A549 (cell line): ENCODE data around the gene FBXO31.

Experiments
- CBX8 ChIP-seq: fragments of 200-600 bp; sonication (generic); IDR thresholded peaks from 2 replicates; pipeline ENCODE4 v1.6.1; 2016
- EP300 ChIP-seq, 2 experiments: fragments of >200 bp; sonication (Bioruptor Twin); formaldehyde crosslinking; IDR thresholded peaks; 2 replicates in 1 of 2; 3 replicates in 1 of 2; pipeline ENCODE4 v1.6.1; 2016 to 2017
- FOXS1 ChIP-seq: fragments of 250-450 bp; sonication (Bioruptor Pico); IDR thresholded peaks from 2 replicates; pipeline ENCODE4 v1.5.0; 2020; ENCODE audit warnings: mild to moderate bottlenecking, moderate library complexity
- HDAC2 ChIP-seq: fragments of 200-600 bp; sonication (generic); IDR thresholded peaks from 2 replicates; pipeline ENCODE4 v1.6.1; 2016
- KDM1A ChIP-seq: fragments of 200-600 bp; sonication (generic); IDR thresholded peaks from 2 replicates; pipeline ENCODE4 v1.6.1; 2016; ENCODE audit warnings: low read depth, mild to moderate bottlenecking
- MAFK ChIP-seq: fragments of 450-650 bp; IDR thresholded peaks from 2 replicates; pipeline ENCODE4 v1.6.1; 2014; ENCODE audit not compliant: partially characterized antibody
- NR3C1 ChIP-seq: fragments of >200 bp; sonication (Bioruptor Twin); formaldehyde crosslinking; IDR thresholded peaks from 3 replicates; pipeline ENCODE4 v1.6.1; 2017
- TP53 ChIP-seq: fragments of 250-450 bp; sonication (Bioruptor Pico); IDR thresholded peaks from 2 replicates; pipeline ENCODE4 v1.5.0; 2021; ENCODE audit warnings: mild to moderate bottlenecking, moderate library complexity
- ZNF302 ChIP-seq: fragments of 250-450 bp; sonication (Bioruptor Pico); IDR thresholded peaks from 2 replicates; pipeline ENCODE4 v1.9.0; 2021; ENCODE audit warnings: inconsistent platforms, mild to moderate bottlenecking, moderate library complexity
- TF ChIP-seq, protein P1 (sequence below): fragments of >200 bp; sonication (Bioruptor Twin); formaldehyde crosslinking; IDR thresholded peaks from 3 replicates; pipeline ENCODE4 v1.5.1; 2016
- TF ChIP-seq, protein P2 (sequence below): IDR thresholded peaks from 2 replicates; pipeline ENCODE4 v1.6.1; 2012; ENCODE audit warnings: low read depth, borderline replicate concordance
- TF ChIP-seq, protein P3 (sequence below): IDR thresholded peaks from 2 replicates; pipeline ENCODE4 v1.6.1; 2012
- TF ChIP-seq, protein P4 (sequence below): fragments of 200-600 bp; sonication (generic); IDR thresholded peaks from 2 replicates; pipeline ENCODE4 v1.6.1; 2016; ENCODE audit warnings: antibody characterized with exemption, mild to moderate bottlenecking, moderate library complexity

DNA sequence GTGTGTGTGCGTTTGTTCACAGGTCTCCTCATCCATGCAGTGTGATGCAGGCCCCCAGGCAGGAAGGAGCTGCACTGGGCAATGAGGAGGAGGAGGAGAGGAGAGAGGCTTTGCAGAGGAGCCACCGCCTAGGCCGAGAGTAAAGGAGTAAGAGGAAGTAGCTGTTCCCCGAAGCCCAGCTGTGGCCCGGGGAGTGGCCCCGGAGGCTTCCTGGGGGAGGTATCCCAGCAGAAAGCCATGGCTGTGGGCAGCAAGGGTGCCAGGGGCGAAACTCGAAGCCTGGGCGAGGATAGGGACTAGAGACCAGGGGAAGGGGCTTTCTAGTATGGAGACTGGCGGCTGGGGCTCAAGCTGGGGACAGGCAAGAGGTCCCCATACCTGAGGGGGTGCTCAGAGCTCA lies 78.6 kb downstream of the FBXO31 start:
- TF ChIP-seq MAFK, result no peak
- no peak for TF ChIP-seq EP300 (IDR thresholded peaks at IDR 0.05)
- TF ChIP-seq, protein P1, sequence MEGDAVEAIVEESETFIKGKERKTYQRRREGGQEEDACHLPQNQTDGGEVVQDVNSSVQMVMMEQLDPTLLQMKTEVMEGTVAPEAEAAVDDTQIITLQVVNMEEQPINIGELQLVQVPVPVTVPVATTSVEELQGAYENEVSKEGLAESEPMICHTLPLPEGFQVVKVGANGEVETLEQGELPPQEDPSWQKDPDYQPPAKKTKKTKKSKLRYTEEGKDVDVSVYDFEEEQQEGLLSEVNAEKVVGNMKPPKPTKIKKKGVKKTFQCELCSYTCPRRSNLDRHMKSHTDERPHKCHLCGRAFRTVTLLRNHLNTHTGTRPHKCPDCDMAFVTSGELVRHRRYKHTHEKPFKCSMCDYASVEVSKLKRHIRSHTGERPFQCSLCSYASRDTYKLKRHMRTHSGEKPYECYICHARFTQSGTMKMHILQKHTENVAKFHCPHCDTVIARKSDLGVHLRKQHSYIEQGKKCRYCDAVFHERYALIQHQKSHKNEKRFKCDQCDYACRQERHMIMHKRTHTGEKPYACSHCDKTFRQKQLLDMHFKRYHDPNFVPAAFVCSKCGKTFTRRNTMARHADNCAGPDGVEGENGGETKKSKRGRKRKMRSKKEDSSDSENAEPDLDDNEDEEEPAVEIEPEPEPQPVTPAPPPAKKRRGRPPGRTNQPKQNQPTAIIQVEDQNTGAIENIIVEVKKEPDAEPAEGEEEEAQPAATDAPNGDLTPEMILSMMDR, result no peak
- no peak for TF ChIP-seq KDM1A
- TF ChIP-seq, protein P2, sequence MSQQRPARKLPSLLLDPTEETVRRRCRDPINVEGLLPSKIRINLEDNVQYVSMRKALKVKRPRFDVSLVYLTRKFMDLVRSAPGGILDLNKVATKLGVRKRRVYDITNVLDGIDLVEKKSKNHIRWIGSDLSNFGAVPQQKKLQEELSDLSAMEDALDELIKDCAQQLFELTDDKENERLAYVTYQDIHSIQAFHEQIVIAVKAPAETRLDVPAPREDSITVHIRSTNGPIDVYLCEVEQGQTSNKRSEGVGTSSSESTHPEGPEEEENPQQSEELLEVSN, result no peak
- TF ChIP-seq CBX8, result no peak
- TF ChIP-seq, protein P3, sequence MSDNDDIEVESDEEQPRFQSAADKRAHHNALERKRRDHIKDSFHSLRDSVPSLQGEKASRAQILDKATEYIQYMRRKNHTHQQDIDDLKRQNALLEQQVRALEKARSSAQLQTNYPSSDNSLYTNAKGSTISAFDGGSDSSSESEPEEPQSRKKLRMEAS, result no peak
- TF ChIP-seq, protein P4, sequence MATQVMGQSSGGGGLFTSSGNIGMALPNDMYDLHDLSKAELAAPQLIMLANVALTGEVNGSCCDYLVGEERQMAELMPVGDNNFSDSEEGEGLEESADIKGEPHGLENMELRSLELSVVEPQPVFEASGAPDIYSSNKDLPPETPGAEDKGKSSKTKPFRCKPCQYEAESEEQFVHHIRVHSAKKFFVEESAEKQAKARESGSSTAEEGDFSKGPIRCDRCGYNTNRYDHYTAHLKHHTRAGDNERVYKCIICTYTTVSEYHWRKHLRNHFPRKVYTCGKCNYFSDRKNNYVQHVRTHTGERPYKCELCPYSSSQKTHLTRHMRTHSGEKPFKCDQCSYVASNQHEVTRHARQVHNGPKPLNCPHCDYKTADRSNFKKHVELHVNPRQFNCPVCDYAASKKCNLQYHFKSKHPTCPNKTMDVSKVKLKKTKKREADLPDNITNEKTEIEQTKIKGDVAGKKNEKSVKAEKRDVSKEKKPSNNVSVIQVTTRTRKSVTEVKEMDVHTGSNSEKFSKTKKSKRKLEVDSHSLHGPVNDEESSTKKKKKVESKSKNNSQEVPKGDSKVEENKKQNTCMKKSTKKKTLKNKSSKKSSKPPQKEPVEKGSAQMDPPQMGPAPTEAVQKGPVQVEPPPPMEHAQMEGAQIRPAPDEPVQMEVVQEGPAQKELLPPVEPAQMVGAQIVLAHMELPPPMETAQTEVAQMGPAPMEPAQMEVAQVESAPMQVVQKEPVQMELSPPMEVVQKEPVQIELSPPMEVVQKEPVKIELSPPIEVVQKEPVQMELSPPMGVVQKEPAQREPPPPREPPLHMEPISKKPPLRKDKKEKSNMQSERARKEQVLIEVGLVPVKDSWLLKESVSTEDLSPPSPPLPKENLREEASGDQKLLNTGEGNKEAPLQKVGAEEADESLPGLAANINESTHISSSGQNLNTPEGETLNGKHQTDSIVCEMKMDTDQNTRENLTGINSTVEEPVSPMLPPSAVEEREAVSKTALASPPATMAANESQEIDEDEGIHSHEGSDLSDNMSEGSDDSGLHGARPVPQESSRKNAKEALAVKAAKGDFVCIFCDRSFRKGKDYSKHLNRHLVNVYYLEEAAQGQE, result no peak
- no peak for TF ChIP-seq FOXS1 (CRISPR knock-in tag)
- no peak for TF ChIP-seq NR3C1
- no peak for TF ChIP-seq ZNF302 (CRISPR knock-in tag)
- TF ChIP-seq TP53 (CRISPR knock-in tag), result no peak
- TF ChIP-seq HDAC2, result no peak
